ENCODE data around the gene INHBE.

INHBE gene

GRCh38 chr12:57479376-57480115, 24.4 kb downstream of the INHBE start, which contains the start of gene ARHGAP9:
Gene ARHGAP9 (minus strand): TSS chr12:57479866. CDS start chr12:57479406, 460 bp downstream.
- no peak within 1 kb of the TSS for H2AFZ ChIP-seq (ENCODE audit: low read depth)
- H3K36me3 ChIP-seq (ENCODE audit: insufficient read depth) = no peaks in the 10 kb centered on the region
- H3K4me3 ChIP-seq (IDR thresholded peaks at IDR 0.05; ENCODE audit: insufficient read depth, low read depth, low read length) = no peak within 1 kb of the TSS
- H3K27ac ChIP-seq = no peak within 1 kb of the TSS
- no peaks in the 10 kb centered on the region for H4K20me1 ChIP-seq (ENCODE audit: insufficient read depth)
- H3K9ac ChIP-seq = no peak within 1 kb of the TSS
- no peak for TF ChIP-seq CTCF (conservative IDR thresholded peaks at IDR 0.05; ENCODE audit: low read depth, low read length)
- peaks cover 26% of the 10 kb centered on the region for H3K27me3 ChIP-seq (ENCODE audit: insufficient read depth, low read depth)
- H3K4me2 ChIP-seq = no peak within 1 kb of the TSS
- H3K79me2 ChIP-seq (ENCODE audit: insufficient read depth, low read depth) = no peaks in the 10 kb centered on the region
- peaks cover 9% of the 10 kb centered on the region for H3K4me1 ChIP-seq (ENCODE audit: low read depth, poor library complexity, severe bottlenecking)

- no peak overlapping the region for H2AFZ ChIP-seq (ENCODE audit: low read depth)
- H3K4me1 ChIP-seq (ENCODE audit: low read depth, poor library complexity, severe bottlenecking) = peaks cover 9% of the 10 kb centered on the region
- H3K27ac ChIP-seq = no peak overlapping the region
- no peaks in the 10 kb centered on the region for H3K36me3 ChIP-seq (ENCODE audit: insufficient read depth)
- H4K20me1 ChIP-seq (ENCODE audit: insufficient read depth) = no peaks in the 10 kb centered on the region
- H3K4me3 ChIP-seq (IDR thresholded peaks at IDR 0.05; ENCODE audit: insufficient read depth, low read depth, low read length) = no peak overlapping the region
- H3K27me3 ChIP-seq (ENCODE audit: insufficient read depth, low read depth) = peaks cover 26% of the 10 kb centered on the region
- TF ChIP-seq CTCF (conservative IDR thresholded peaks at IDR 0.05; ENCODE audit: low read depth, low read length) = no peak
- no peak overlapping the region for H3K9ac ChIP-seq
- H3K79me2 ChIP-seq (ENCODE audit: insufficient read depth, low read depth) = no peaks in the 10 kb centered on the region
- H3K4me2 ChIP-seq = no peak overlapping the region
These were observed 26.6 kb downstream of the INHBE start for GRCh38 chr12:57481671-57482070.

- Histone ChIP-seq H3K36me3 (ENCODE audit: insufficient read depth) (no peaks in the 10 kb centered on the region), H3K4me1 (ENCODE audit: low read depth, poor library complexity, severe bottlenecking) (peaks cover 3% of the 10 kb centered on the region), H3K27me3 (ENCODE audit: insufficient read depth, low read depth) (peaks cover 22% of the 10 kb centered on the region), H3K27ac (no peak overlapping the region), H3K9ac (no peak overlapping the region), H4K20me1 (ENCODE audit: insufficient read depth) (no peaks in the 10 kb centered on the region), H2AFZ (ENCODE audit: low read depth) (no peak overlapping the region), H3K4me3 (IDR thresholded peaks at IDR 0.05; ENCODE audit: insufficient read depth, low read depth, low read length) (no peak overlapping the region), H3K79me2 (ENCODE audit: insufficient read depth, low read depth) (peaks cover 6% of the 10 kb centered on the region), H3K4me2 (no peak overlapping the region)
- TF ChIP-seq CTCF (conservative IDR thresholded peaks at IDR 0.05; ENCODE audit: low read depth, low read length) = no peak
These were observed 28.4 kb downstream of the INHBE start for GRCh38 chr12:57483466-57483865.

- no peak overlapping the region for H3K4me3 ChIP-seq (IDR thresholded peaks at IDR 0.05; ENCODE audit: insufficient read depth, low read depth, low read length)
- H3K4me2 ChIP-seq = no peak overlapping the region
- TF ChIP-seq CTCF (conservative IDR thresholded peaks at IDR 0.05; ENCODE audit: low read depth, low read length) = no peak
- peaks cover 22% of the 10 kb centered on the region for H3K4me1 ChIP-seq (ENCODE audit: low read depth, poor library complexity, severe bottlenecking)
- no peak overlapping the region for H2AFZ ChIP-seq (ENCODE audit: low read depth)
- H3K27me3 ChIP-seq (ENCODE audit: insufficient read depth, low read depth) = peaks cover 14% of the 10 kb centered on the region
- no peak overlapping the region for H3K9ac ChIP-seq
- no peak overlapping the region for H3K27ac ChIP-seq
- no peaks in the 10 kb centered on the region for H4K20me1 ChIP-seq (ENCODE audit: insufficient read depth)
- H3K36me3 ChIP-seq (ENCODE audit: insufficient read depth) = peaks cover 17% of the 10 kb centered on the region; the same call in 1 of the 2 replicates
- peaks cover 26% of the 10 kb centered on the region for H3K79me2 ChIP-seq (ENCODE audit: insufficient read depth, low read depth)
These were observed 30.6 kb downstream of the INHBE start for GRCh38 chr12:57485695-57486094.
